Measurements from ENCODE around the gene TBX1. TPM values are rescaled to one million over a fixed set of nuclear protein-coding genes. Genes with fewer than 3 reads are reported as not detected.

The TBX1 gene
- total and polyA plus RNA-seq, 2 of the 8 experiments (the other 6 are each of a cell fraction or from before 2014, with no cell fraction given): 0.28 TPM; not detected in 1

DNA sequence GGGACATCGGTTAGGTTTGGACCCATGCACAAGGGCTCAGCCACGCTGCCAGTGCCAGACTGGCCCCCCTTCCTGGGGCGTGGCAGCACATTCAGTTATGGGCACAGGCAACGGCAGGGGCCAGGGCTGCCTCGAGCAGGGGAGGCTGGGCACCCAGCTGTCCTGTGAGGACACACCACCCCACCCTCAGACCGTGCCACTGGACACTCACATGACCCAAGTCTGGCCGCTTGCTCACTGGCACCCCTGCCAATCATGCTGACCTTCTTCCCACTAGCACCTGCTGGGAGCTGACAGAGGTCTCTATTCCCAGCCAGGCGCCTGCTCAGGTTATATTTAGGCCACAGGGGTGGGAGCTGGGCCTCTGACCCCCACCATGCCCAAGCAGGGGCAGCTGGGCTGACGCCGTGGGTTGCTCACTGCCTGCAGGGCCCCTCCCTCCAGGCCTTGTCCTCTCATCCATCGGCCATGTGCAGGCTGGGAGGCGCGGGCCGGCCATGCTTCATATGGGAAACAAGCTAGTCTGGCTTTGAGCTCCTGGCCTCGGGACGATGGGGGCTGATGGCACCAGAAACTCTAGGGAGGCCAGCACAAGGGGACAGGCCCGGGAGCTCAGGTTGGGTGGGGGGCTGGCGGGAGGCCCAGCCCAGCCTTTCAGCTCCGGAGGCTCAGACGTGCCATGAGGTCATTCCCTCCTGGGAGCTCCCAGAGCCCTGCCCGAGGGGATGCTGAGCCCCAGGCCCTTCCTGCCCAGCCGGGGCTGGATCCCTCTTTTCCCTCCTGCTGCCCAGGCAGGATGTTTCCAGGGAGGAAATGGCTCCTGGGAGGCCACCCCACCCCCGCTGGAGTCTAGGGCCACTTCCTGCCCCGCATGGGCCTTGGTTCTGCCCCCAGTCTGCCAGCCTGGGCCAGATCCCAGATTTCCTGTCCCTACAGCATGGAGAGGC, 15.2 kb upstream of the TBX1 start:
- no peak overlapping the region for H3K23ac ChIP-seq (ENCODE audit: insufficient read length)
- TF ChIP-seq RBBP5 (IDR thresholded peaks at IDR 0.05; ENCODE audit: borderline replicate concordance, low read depth, low read length): no peak
- ChIA-PET CTCF (ENCODE audit: partially characterized antibody) (interaction anchor here (1.0 to 16.5 kb wide), 11 partner anchors 9 to 212 kb away, joined by 3 to 168 read pairs (median 6); partner anchors contain the start of genes COMT, GP1BB and TXNRD2), POLR2A (ENCODE audit: partially characterized antibody) (interaction anchor here (0.6 to 0.7 kb wide), 2 partner anchors 158 to 266 kb away, joined by 3 read pairs; partner anchors contain the start of gene CDC45)
- no peak overlapping the region for H2BK120ac ChIP-seq (replicated peaks; ENCODE audit: low read depth, low read length)
- H3K27ac ChIP-seq (ENCODE audit: low read depth, low read length): no peak overlapping the region
- H2BK15ac ChIP-seq (ENCODE audit: low read length): peak overlapping the region; percentile 29; the same call in 1 of the 2 replicates
- H2BK12ac ChIP-seq (ENCODE audit: low read depth, low read length): 0 out of 2 replicates have a peak overlapping the region, but pooled peaks have one; percentile 50
- no peak overlapping the region for H3K56ac ChIP-seq (replicated peaks; ENCODE audit: insufficient read length, low read depth, low read length)
- peak overlapping the region; percentile 65; the same call in 1 of the 2 replicates for H2AK5ac ChIP-seq (ENCODE audit: low read depth, low read length)
- no peaks in the 10 kb centered on the region; the same call in 1 of the 2 replicates for H3K23me2 ChIP-seq (ENCODE audit: low read depth, low read length)
- H2AFZ ChIP-seq (ENCODE audit: low read length): no peak overlapping the region
- no peak overlapping the region for H4K8ac ChIP-seq (ENCODE audit: extremely low read depth, insufficient read depth, low read length)
- no peaks in the 10 kb centered on the region for H4K20me1 ChIP-seq (replicated peaks in 1 of 2; ENCODE audit: control insufficient read depth in 1 of 2, insufficient read depth in 2 of 2, low read length in 2 of 2)
- H3K4me1 ChIP-seq (replicated peaks in 1 of 4; ENCODE audit: control insufficient read depth in 3 of 4, insufficient read depth in 4 of 4, low read length in 3 of 4): peaks cover 0 to 10% (median under 1%) of the 10 kb centered on the region in 4 experiments; a peak in 2 of 7 replicates
- no peak overlapping the region for H2BK20ac ChIP-seq (ENCODE audit: low read length)
- H3K4ac ChIP-seq (replicated peaks; ENCODE audit: insufficient read length, low read depth, low read length): no peak overlapping the region
- no peaks in the 10 kb centered on the region for H3K9me3 ChIP-seq (ENCODE audit: insufficient read depth in 2 of 2, low read depth in 1 of 2, low read length in 1 of 2)
- no peak overlapping the region for H3K4me2 ChIP-seq (ENCODE audit: insufficient read depth in 1 of 2, low read depth in 2 of 2, low read length in 2 of 2)
- no peak overlapping the region for H4K5ac ChIP-seq (ENCODE audit: insufficient read length, low read depth, low read length)
- peak overlapping the region; percentile 71; the same call in 1 of the 2 replicates for H2BK5ac ChIP-seq (ENCODE audit: low read depth, low read length)
- no peaks in the 10 kb centered on the region for H3K36me3 ChIP-seq (ENCODE audit: control insufficient read depth in 2 of 4, insufficient read depth in 4 of 4, low read length in 3 of 4)
- 86% methylated on average over 16 of the region's 24 CpGs; no CpG with 5 or more reads in 1 of the 2 experiments for WGBS, 2 experiments (ENCODE audit: extremely low coverage in 1 of 2, insufficient coverage in 1 of 2, insufficient read length in 1 of 2, insufficient replicate concordance in 2 of 2, low coverage in 1 of 2, low lambda C conversion rate in 2 of 2, missing lambda C conversion rate in 1 of 2)
- peak overlapping the region; percentile 19; the same call in 1 of the 2 replicates for H3K18ac ChIP-seq (ENCODE audit: extremely low read depth, low read length)
- H3K27me3 ChIP-seq (replicated peaks in 1 of 4; ENCODE audit: control insufficient read depth in 3 of 4, extremely low read depth in 1 of 4, insufficient read depth in 3 of 4, low read length in 3 of 4): peaks cover 0 to 2% (median 0%) of the 10 kb centered on the region in 4 experiments; a peak in 4 of 7 replicates
- no peak for FAIRE-seq
- peak overlapping the region; percentile 74 for H4K91ac ChIP-seq (replicated peaks; ENCODE audit: insufficient read length, low read length)
- H3K14ac ChIP-seq (ENCODE audit: insufficient read length): no peak overlapping the region
- DNase-seq (ENCODE audit: low read depth in 1 of 2, low spot score in 2 of 2): no peak
- H3K9ac ChIP-seq (replicated peaks in 1 of 4; ENCODE audit: extremely low read depth in 1 of 4, low read depth in 3 of 4, low read length in 3 of 4): no peak overlapping the region
- no peaks in the 10 kb centered on the region for H3K79me1 ChIP-seq (ENCODE audit: low read depth, low read length)
- H3K79me2 ChIP-seq (ENCODE audit: control insufficient read depth in 1 of 2, insufficient read depth in 2 of 2, low read length in 2 of 2): no peaks in the 10 kb centered on the region
- no peak overlapping the region for H3K4me3 ChIP-seq (ENCODE audit: extremely low read depth in 1 of 4, insufficient read depth in 2 of 4, low read depth in 3 of 4, low read length in 4 of 4)
